ENCODE measurements around the gene FGF5. TPM values are rescaled to one million over a fixed set of nuclear protein-coding genes. Genes with fewer than 3 reads are reported as not detected.

The FGF5 gene
- total RNA-seq, 2 donors from 2014 or later = not detected

GRCh38 chr4:80226094-80226493, 40.4 kb upstream of the FGF5 start:
- Histone ChIP-seq H3K9me3 (no peaks in the 10 kb centered on the region), H3K27ac (no peak overlapping the region), H3K4me3 (no peak overlapping the region), H3K27me3 (replicated peaks; ENCODE audit: insufficient read depth) (peaks cover 7% of the 10 kb centered on the region), H3K4me1 (ENCODE audit: control insufficient read depth in 1 of 2, low read depth in 2 of 2) (no peaks in the 10 kb centered on the region), H3K36me3 (no peaks in the 10 kb centered on the region)
- ATAC-seq (ENCODE audit: insufficient number of reproducible peaks, low FRiP score, low read depth) = no peak
- TF ChIP-seq CTCF (IDR thresholded peaks at IDR 0.05) = no peak
- DNase-seq (ENCODE audit: low spot score) = no peak

- TF ChIP-seq CTCF (IDR thresholded peaks at IDR 0.05) = no peak
- DNase-seq (ENCODE audit: low spot score) (no peak), ATAC-seq (ENCODE audit: insufficient number of reproducible peaks, low FRiP score, low read depth) (no peak)
- no peaks in the 10 kb centered on the region for H3K27me3 ChIP-seq (replicated peaks; ENCODE audit: insufficient read depth)
- H3K4me1 ChIP-seq (ENCODE audit: control insufficient read depth in 1 of 2, low read depth in 2 of 2) = no peaks in the 10 kb centered on the region
- H3K4me3 ChIP-seq = no peak overlapping the region
- no peak overlapping the region for H3K27ac ChIP-seq
- no peaks in the 10 kb centered on the region for H3K9me3 ChIP-seq
- no peaks in the 10 kb centered on the region for H3K36me3 ChIP-seq
Observed at GRCh38 chr4:80228460-80228859, 38.0 kb upstream of the FGF5 start.

GRCh38 chr4:80229128-80229527, 37.3 kb upstream of the FGF5 start:
- H3K27me3 ChIP-seq (replicated peaks; ENCODE audit: insufficient read depth) = no peaks in the 10 kb centered on the region
- no peaks in the 10 kb centered on the region for H3K9me3 ChIP-seq
- ATAC-seq (ENCODE audit: insufficient number of reproducible peaks, low FRiP score, low read depth) (no peak), DNase-seq (ENCODE audit: low spot score) (no peak)
- no peak for TF ChIP-seq CTCF (IDR thresholded peaks at IDR 0.05)
- no peaks in the 10 kb centered on the region for H3K36me3 ChIP-seq
- no peaks in the 10 kb centered on the region for H3K4me1 ChIP-seq (ENCODE audit: control insufficient read depth in 1 of 2, low read depth in 2 of 2)
- H3K27ac ChIP-seq = no peak overlapping the region
- no peak overlapping the region for H3K4me3 ChIP-seq

- no peaks in the 10 kb centered on the region for H3K36me3 ChIP-seq
- H3K4me3 ChIP-seq = no peak overlapping the region
- TF ChIP-seq CTCF (IDR thresholded peaks at IDR 0.05) = no peak
- H3K4me1 ChIP-seq (ENCODE audit: control insufficient read depth in 1 of 2, low read depth in 2 of 2) = no peaks in the 10 kb centered on the region
- H3K27me3 ChIP-seq (replicated peaks; ENCODE audit: insufficient read depth) = no peaks in the 10 kb centered on the region
- H3K27ac ChIP-seq = no peak overlapping the region
- DNase-seq (ENCODE audit: low spot score) (no peak), ATAC-seq (ENCODE audit: insufficient number of reproducible peaks, low FRiP score, low read depth) (no peak)
- H3K9me3 ChIP-seq = no peaks in the 10 kb centered on the region
Observed at GRCh38 chr4:80229590-80229989, 36.9 kb upstream of the FGF5 start.

GRCh38 chr4:80231180-80231579, 35.3 kb upstream of the FGF5 start:
- Histone ChIP-seq H3K27me3 (replicated peaks; ENCODE audit: insufficient read depth) (no peaks in the 10 kb centered on the region), H3K36me3 (no peaks in the 10 kb centered on the region), H3K4me1 (ENCODE audit: control insufficient read depth in 1 of 2, low read depth in 2 of 2) (no peaks in the 10 kb centered on the region), H3K9me3 (no peaks in the 10 kb centered on the region), H3K27ac (no peak overlapping the region), H3K4me3 (no peak overlapping the region)
- no peak for DNase-seq (ENCODE audit: low spot score)
- ATAC-seq (ENCODE audit: insufficient number of reproducible peaks, low FRiP score, low read depth) = no peak
- TF ChIP-seq CTCF (IDR thresholded peaks at IDR 0.05) = no peak
